Measurements from ENCODE around the gene MARCHF4.

Gene MARCHF4

GRCh38 chr2:216379977-216380376 is 7.7 kb upstream of the MARCHF4 start:
- ChIA-PET CTCF (interaction anchor here (2.0 kb wide), 1 partner anchor 24 kb away, joined by 11 read pairs; no protein-coding TSS in a partner anchor), POLR2A (no interaction called here)
- no peaks in the 10 kb centered on the region for H3K36me3 ChIP-seq (ENCODE audit: control insufficient read depth in 2 of 2, insufficient read depth in 1 of 2, low read length in 2 of 2)
- no peak overlapping the region for H3K27ac ChIP-seq (ENCODE audit: extremely low read depth, low read depth, low read length)
- no peaks in the 10 kb centered on the region for H3K4me1 ChIP-seq (ENCODE audit: control insufficient read depth, insufficient read depth, low read length)
- H3K4me3 ChIP-seq (ENCODE audit: low read depth, low read length): no peak overlapping the region
- TF ChIP-seq ZNF510 (tag by site-specific recombination; IDR thresholded peaks at IDR 0.05; ENCODE audit: insufficient replicate concordance) (no peak), ZNF664 (tag by site-specific recombination; IDR thresholded peaks at IDR 0.05) (no peak), ZNF148 (tag by site-specific recombination; IDR thresholded peaks at IDR 0.05; ENCODE audit: borderline replicate concordance) (no peak), ZNF670 (tag by site-specific recombination; IDR thresholded peaks at IDR 0.05; ENCODE audit: low read depth) (no peak), REPIN1 (tag by site-specific recombination; IDR thresholded peaks at IDR 0.05; ENCODE audit: low read depth) (no peak), ZNF26 (tag by site-specific recombination; IDR thresholded peaks at IDR 0.05) (no peak), ZNF341 (tag by site-specific recombination; IDR thresholded peaks at IDR 0.05; ENCODE audit: low read depth) (no peak), SALL2 (tag by site-specific recombination; IDR thresholded peaks at IDR 0.05; ENCODE audit: borderline replicate concordance) (no peak), ZNF645 (tag by site-specific recombination; IDR thresholded peaks at IDR 0.05) (no peak), ZNF155 (tag by site-specific recombination; IDR thresholded peaks at IDR 0.05) (no peak), REST (tag by site-specific recombination; IDR thresholded peaks at IDR 0.05) (no peak), ZNF558 (tag by site-specific recombination; IDR thresholded peaks at IDR 0.05) (no peak), HOXD13 (CRISPR knock-in tag; IDR thresholded peaks at IDR 0.05; ENCODE audit: borderline replicate concordance) (no peak), PBX3 (CRISPR knock-in tag; IDR thresholded peaks at IDR 0.05) (no peak)
- H3K9me3 ChIP-seq (ENCODE audit: control insufficient read depth, insufficient read depth, low read depth, low read length): no peaks in the 10 kb centered on the region

GRCh38 chr2:216375286-216375685 is 3.0 kb upstream of the MARCHF4 start:
- ChIA-PET CTCF (interaction anchor here (0.7 kb wide), 2 partner anchors 166 to 1366 kb away, joined by 3 to 4 read pairs; no protein-coding TSS in a partner anchor), POLR2A (no interaction called here)
- H3K4me1 ChIP-seq (ENCODE audit: control insufficient read depth, insufficient read depth, low read length): no peaks in the 10 kb centered on the region; the same call in 1 of the 2 replicates
- no peak overlapping the region for H3K4me3 ChIP-seq (ENCODE audit: low read depth, low read length)
- H3K27ac ChIP-seq (ENCODE audit: extremely low read depth, low read depth, low read length): no peak overlapping the region
- no peaks in the 10 kb centered on the region for H3K36me3 ChIP-seq (ENCODE audit: control insufficient read depth in 2 of 2, insufficient read depth in 1 of 2, low read length in 2 of 2)
- H3K9me3 ChIP-seq (ENCODE audit: control insufficient read depth, insufficient read depth, low read depth, low read length): no peaks in the 10 kb centered on the region
- no peak for TF ChIP-seq ZNF473 (tag by site-specific recombination; IDR thresholded peaks at IDR 0.05)
- TF ChIP-seq ZNF791 (tag by site-specific recombination; IDR thresholded peaks at IDR 0.05): no peak
- no peak for TF ChIP-seq ZNF354C (tag by site-specific recombination; IDR thresholded peaks at IDR 0.05; ENCODE audit: borderline replicate concordance, low read depth)
- TF ChIP-seq ZSCAN23 (tag by site-specific recombination; IDR thresholded peaks at IDR 0.05): no peak
- no peak for TF ChIP-seq ZNF521 (tag by site-specific recombination; IDR thresholded peaks at IDR 0.05)
- no peak for TF ChIP-seq ZSCAN30 (tag by site-specific recombination; IDR thresholded peaks at IDR 0.05)
- TF ChIP-seq ZIC2 (tag by site-specific recombination; IDR thresholded peaks at IDR 0.05): no peak
- TF ChIP-seq BCL11A (tag by site-specific recombination; IDR thresholded peaks at IDR 0.05; ENCODE audit: low read depth): no peak
- no peak for TF ChIP-seq ZNF112 (tag by site-specific recombination; IDR thresholded peaks at IDR 0.05)
- no peak for TF ChIP-seq HOXA7 (CRISPR knock-in tag; IDR thresholded peaks at IDR 0.05; ENCODE audit: borderline replicate concordance)
- TF ChIP-seq ZNF561 (tag by site-specific recombination; IDR thresholded peaks at IDR 0.05; ENCODE audit: borderline replicate concordance): no peak
- TF ChIP-seq ZNF433 (tag by site-specific recombination; IDR thresholded peaks at IDR 0.05; ENCODE audit: low read depth): no peak
